Dedifferentiated amniotic fluid mesenchymal stem cell (primary cell): ENCODE data around the gene TRPM3.

Experiments used
- DNase-seq: peaks from one replicate; pipeline ENCODE4 v3.0.0-alpha.2; 2016; ENCODE audit errors: extremely low spot score

The TRPM3 gene

DNA sequence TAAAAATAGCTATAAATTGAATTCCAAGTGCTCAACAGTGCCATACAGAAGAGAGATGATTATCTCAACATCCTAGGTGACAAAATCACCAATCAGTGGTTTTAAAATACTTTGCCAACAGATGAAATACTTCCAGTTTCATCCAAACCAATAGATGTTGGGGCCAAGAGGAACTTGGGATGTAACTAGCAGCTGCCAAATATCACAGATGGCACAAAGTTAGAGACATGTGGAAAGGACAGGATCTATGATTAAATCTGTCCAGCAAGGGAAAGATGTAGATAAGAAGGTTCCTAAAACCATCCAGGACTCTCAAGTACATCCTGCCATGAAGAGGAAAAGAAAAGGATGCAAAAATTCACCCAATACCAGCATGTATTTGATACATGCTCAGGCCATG lies 23.8 kb downstream of the TRPM3 start:
- DNase-seq = no peak

- no peak for DNase-seq
Observed at GRCh38 chr9:71096421-71097108, 24.9 kb downstream of the TRPM3 start.

- no peak for DNase-seq
Observed at GRCh38 chr9:71094708-71095251, 26.6 kb downstream of the TRPM3 start.

GRCh38 chr9:71090896-71091295 lies 30.5 kb downstream of the TRPM3 start:
- no peak for DNase-seq

DNA sequence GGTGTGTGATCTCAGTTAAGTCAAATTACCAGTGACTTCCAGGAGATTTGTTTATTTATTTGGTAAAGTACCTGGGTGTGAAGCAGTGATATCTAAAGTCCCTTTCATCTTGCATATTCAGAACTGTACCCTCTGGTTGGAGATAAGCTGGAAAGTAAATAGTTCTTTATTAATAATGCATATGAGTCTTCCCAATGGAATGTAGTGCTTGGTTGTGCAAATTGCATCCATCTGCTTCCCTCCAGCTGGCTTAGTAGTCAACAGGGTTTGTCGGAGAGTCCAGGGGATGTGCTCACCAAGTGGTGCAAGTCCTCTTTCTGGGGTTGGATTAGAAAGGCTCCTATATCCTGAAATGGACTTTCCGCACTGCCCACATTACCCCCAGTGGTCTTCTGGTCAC lies 42.0 kb downstream of the TRPM3 start:
- no peak for DNase-seq

- no peak for DNase-seq
Observed at GRCh38 chr9:71076096-71076495, 45.3 kb downstream of the TRPM3 start.

- DNase-seq = no peak
Observed at GRCh38 chr9:71073494-71073893, 47.9 kb downstream of the TRPM3 start.

GRCh38 chr9:71072587-71072986 lies 48.8 kb downstream of the TRPM3 start:
- no peak for DNase-seq

GRCh38 chr9:71071633-71072032 lies 49.8 kb downstream of the TRPM3 start:
- no peak for DNase-seq

GRCh38 chr9:71058660-71059059 lies 62.8 kb downstream of the TRPM3 start:
- DNase-seq = no peak

DNA sequence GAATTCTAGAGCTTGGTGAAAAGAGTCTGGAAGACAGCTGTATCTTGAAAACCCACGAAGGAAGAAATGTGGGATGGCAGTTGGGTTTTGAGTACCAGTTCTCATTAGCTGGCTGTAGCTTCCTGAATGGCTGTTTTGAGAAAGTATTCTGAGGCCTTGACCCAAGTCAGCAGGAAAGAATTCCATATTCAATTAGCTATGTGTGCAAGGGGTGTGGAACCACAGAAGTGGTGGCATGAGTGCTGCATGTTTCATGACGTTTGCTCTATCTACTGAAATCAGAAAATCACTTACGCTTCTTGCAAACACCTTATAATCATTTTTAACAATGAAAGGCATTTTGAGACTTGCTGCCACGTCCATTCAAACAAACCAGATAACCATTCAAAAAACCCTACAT lies 69.1 kb downstream of the TRPM3 start:
- DNase-seq = no peak

DNA sequence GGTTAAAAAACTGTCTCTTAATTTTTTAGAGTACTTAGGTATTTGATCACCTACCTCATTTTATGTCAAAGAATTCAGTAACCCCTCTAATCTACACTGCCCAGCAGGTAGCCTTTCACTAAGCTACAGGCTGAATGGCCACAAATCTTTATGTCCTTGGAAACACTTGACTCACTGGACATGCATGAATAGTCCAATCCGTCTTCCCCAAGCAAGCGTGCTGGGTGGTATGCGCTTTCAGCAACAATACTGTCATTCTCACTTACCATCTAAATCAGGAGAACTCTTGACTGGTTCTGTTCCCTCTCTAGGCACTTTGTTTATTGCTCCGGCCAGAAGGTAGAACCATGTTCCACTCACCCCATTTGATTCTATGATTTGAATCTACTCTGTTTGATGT lies 73.1 kb downstream of the TRPM3 start:
- DNase-seq = no peak

DNA sequence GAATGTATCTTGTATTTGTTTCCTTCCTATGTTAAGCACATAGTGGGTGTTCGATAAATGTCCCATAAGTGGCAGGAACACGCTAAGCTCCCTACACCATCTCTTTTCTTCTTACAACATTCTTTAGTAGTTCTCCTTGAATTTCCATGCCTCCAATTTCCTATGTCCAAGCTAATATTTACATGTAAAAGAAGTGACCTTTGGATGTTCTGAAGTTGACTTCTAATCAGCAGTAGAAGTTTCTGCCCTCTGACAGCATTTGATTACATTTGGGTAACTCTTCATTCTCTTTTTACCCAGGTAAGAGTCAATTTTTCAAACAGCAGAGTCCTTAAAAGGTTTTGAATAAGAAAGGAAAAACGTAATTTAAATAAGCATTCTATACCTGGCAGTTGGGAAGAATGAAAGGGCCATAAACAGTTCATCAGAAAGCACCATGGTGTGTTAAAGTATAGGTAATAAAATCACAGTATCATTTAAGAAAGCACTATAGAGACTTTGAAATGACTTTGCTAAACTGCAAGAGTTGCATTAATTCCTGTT lies 78.9 kb downstream of the TRPM3 start:
- DNase-seq = no peak

GRCh38 chr9:71037521-71037920 lies 83.9 kb downstream of the TRPM3 start:
- no peak for DNase-seq

GRCh38 chr9:71036501-71036900 lies 84.9 kb downstream of the TRPM3 start:
- no peak for DNase-seq

- DNase-seq = no peak
Observed at GRCh38 chr9:71032779-71033178, 88.6 kb downstream of the TRPM3 start.

DNA sequence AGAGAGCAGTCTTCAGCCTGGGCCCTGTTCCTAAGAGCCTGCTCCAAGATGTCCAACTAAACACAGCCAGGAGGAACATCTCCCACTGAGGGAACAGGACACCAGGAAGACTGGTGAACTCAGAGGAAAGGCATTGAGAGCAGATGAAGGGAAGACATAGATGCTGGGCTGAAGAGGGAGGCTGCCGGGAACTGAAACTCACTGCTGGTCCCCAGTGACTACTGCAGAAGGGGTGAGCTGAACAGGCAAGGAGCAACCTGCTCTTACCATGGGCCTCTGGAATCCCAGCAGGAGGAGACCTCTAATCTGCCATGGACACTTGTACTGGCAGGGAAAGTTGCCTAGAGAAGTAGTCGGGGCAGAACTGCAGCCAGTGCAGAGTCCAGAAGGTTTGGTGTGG lies 95.7 kb downstream of the TRPM3 start:
- no peak for DNase-seq

DNA sequence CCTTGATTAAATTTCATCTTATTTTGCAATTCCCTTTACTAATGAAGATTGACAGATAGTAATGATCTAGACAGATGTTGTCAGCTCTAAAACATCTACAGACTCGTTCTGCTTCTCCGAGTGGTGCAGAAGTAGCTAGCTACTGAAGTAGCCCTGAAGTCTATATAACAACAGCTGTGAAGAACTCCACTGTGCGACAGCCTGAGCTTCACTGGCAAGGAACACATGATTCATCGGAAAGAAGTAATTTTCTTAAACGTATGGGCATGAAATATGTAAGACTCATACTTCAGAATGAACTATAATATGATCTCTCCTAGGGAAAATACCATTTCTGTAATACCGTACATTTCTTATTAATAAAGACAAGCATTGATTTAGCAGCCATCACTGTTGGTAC lies 96.2 kb downstream of the TRPM3 start:
- DNase-seq = no peak

DNA sequence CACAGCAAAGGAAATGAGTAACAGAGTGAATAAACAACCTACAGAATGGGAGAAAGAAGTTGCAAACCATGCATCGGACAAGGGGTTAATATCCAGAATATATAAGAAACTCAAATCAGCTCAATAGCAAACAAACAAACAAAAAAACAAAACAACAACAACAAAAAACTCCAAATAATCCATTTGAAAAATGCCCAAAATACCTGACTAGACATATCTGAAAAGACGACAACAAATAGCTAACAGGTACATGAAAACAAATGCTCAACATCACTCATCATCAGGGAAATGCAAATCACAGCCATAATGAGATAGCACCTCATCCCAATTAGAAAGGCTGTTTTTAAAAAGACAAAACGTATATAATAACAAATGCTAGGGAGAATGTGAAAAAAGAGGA lies 111.2 kb downstream of the TRPM3 start:
- no peak for DNase-seq

GRCh38 chr9:71005456-71005855 lies 116.0 kb downstream of the TRPM3 start:
- no peak for DNase-seq

GRCh38 chr9:71004196-71004595 lies 117.2 kb downstream of the TRPM3 start:
- DNase-seq = no peak

DNA sequence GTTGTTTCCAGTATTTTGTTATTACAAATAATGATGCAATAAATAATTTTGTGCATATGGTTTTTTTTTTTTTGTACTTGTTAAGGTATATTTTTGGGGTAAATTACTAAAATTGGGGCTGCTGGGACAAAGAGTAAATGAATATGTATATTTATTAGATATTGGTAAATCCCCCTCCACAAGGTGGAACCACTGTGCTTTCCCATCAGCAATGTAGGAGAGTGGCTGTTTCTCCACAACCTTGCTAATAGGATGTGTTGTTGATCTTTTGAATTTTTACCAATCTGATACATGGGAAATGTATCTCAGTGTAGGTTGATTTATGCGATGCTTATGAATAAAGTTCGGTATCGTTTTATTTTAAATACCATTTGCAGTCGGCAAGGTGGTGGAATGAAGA lies 118.1 kb downstream of the TRPM3 start:
- DNase-seq = no peak

DNA sequence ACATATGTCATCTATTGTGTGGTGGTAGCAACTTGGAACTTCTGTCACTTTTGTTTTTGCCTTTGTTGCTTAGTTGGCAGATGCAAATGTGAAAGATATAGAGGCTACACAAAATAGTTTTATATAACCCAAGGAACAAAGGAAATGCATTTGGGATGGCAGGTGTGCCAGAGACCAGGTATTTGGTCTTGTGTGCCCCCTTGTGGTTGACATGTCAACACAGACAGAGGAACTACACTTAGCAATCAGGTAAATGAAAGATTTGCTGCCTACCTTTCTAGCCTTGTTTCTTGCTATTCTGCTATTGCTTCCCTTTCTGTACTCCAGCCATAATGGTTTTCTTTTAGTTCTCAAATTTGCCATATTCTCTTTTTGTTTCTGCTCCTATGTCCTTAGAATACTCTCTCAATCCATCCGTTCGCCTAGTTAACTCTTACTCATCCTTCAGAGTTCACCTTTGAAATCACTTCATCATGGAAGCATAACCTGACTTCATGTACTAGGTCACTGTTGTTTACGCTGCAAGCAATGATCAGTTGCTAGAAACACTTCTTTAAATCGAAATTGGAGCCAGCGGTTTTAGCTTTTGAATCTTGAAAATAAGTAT lies 119.5 kb downstream of the TRPM3 start:
- DNase-seq = no peak
